CD14-positive monocyte (primary cell): ENCODE results near the gene AP3B2. TPM values are rescaled to one million over a fixed set of nuclear protein-coding genes. Genes with fewer than 3 reads are reported as not detected.
A peak's percentile ranks its signal among the peaks of the same experiment; 100 is the strongest.

ENCODE experiments used
- DNase-seq, 3 donors: peaks; one replicate each; pipeline ENCODE4 v3.0.0-alpha.2; 2011 to 2022
- H2AFZ ChIP-seq: 2 replicates; pipeline ENCODE4 v1.6.0; 2012; ENCODE audit warnings: mild to moderate bottlenecking, low read depth, low read length, inconsistent platforms; ENCODE audit not compliant: insufficient read depth, poor library complexity, severe bottlenecking
- H3K27ac ChIP-seq, 2 donors: 1 replicate in 1 of 2; 2 replicates in 1 of 2; pipeline ENCODE4 v1.5.1; 2012 to 2013; ENCODE audit warnings: low read length in 2 of 2, control low read depth in 1 of 2, inconsistent platforms in 1 of 2, low read depth in 1 of 2, mild to moderate bottlenecking in 1 of 2
- H3K27me3 ChIP-seq, 2 donors: one replicate each; pipeline versions ENCODE4 v1.6.0 to v1.6.1; 2011 to 2013; ENCODE audit warnings: low read length in 2 of 2; ENCODE audit not compliant: control insufficient read depth in 2 of 2, insufficient read depth in 2 of 2
- H3K36me3 ChIP-seq, 2 donors: replicated peaks in 1 of 2; 1 replicate in 1 of 2; 2 replicates in 1 of 2; pipeline versions ENCODE4 v1.5.1 to v1.6.1; 2012 to 2013; ENCODE audit warnings: low read length in 2 of 2, control low read depth in 1 of 2, inconsistent platforms in 1 of 2, mild to moderate bottlenecking in 1 of 2; ENCODE audit not compliant: insufficient read depth in 2 of 2, control insufficient read depth in 1 of 2
- H3K4me1 ChIP-seq, 2 donors: 1 replicate in 1 of 2; 2 replicates in 1 of 2; pipeline versions ENCODE4 v1.5.1 to v1.6.1; 2012 to 2013; ENCODE audit warnings: low read length in 2 of 2, control low read depth in 1 of 2, inconsistent platforms in 1 of 2, mild to moderate bottlenecking in 1 of 2, moderate library complexity in 1 of 2; ENCODE audit not compliant: insufficient read depth in 2 of 2, control insufficient read depth in 1 of 2
- H3K4me2 ChIP-seq: replicated peaks from 2 replicates; pipeline ENCODE3; 2012; ENCODE audit warnings: low read length, moderate library complexity, mild to moderate bottlenecking; ENCODE audit not compliant: poor library complexity, severe bottlenecking; ENCODE audit errors: extremely low read depth
- H3K4me3 ChIP-seq, 3 experiments: fragments of 200-600 bp in 1 of 3; sonication (generic) in 1 of 3; replicated peaks in 1 of 3; 1 replicate in 2 of 3; 2 replicates in 1 of 3; pipeline ENCODE4 v1.5.1; 2011 to 2013; ENCODE audit warnings: low read length in 3 of 3, mild to moderate bottlenecking in 3 of 3, control low read depth in 2 of 3, low read depth in 2 of 3, inconsistent platforms in 1 of 3, moderate library complexity in 1 of 3
- H3K79me2 ChIP-seq: 2 replicates; pipeline ENCODE4 v1.6.0; 2012; ENCODE audit warnings: mild to moderate bottlenecking, control low read depth, inconsistent platforms, low read length, moderate library complexity; ENCODE audit not compliant: insufficient read depth
- H3K9ac ChIP-seq: 2 replicates; pipeline ENCODE4 v1.6.0; 2017; ENCODE audit warnings: low read length, mild to moderate bottlenecking; ENCODE audit not compliant: insufficient read depth, poor library complexity, severe bottlenecking
- H3K9me3 ChIP-seq, 2 donors: replicated peaks in 1 of 2; 1 replicate in 1 of 2; 2 replicates in 1 of 2; pipeline versions ENCODE4 v1.5.1 to v1.6.1; 2012 to 2013; ENCODE audit warnings: low read length in 2 of 2, control low read depth in 1 of 2; ENCODE audit not compliant: control insufficient read depth in 1 of 2, insufficient read depth in 1 of 2
- H4K20me1 ChIP-seq: 2 replicates; pipeline ENCODE4 v1.6.0; 2012; ENCODE audit warnings: mild to moderate bottlenecking, low read length, control low read depth, moderate library complexity; ENCODE audit not compliant: insufficient read depth
- H3K27ac Mint-ChIP-seq, 7 donors: one replicate each; pipeline ENCODE4 v1.8.0; 2020; ENCODE audit warnings: mild to moderate bottlenecking in 7 of 7, mixed read lengths in 7 of 7, moderate library complexity in 6 of 7, inconsistent platforms in 2 of 7
- H3K27me3 Mint-ChIP-seq, 3 donors: one replicate each; pipeline ENCODE4 v1.8.0; 2021 to 2022; ENCODE audit warnings: low read depth in 3 of 3, mild to moderate bottlenecking in 3 of 3, mixed read lengths in 3 of 3, moderate library complexity in 3 of 3, inconsistent platforms in 1 of 3
- H3K36me3 Mint-ChIP-seq, 2 donors: one replicate each; pipeline ENCODE4 v1.8.0; 2020; ENCODE audit warnings: mixed read lengths in 2 of 2, inconsistent platforms in 1 of 2, mild to moderate bottlenecking in 1 of 2
- H3K4me1 Mint-ChIP-seq: one replicate; pipeline ENCODE4 v1.8.0; 2020; ENCODE audit warnings: mild to moderate bottlenecking, mixed read lengths
- H3K4me3 Mint-ChIP-seq, 2 donors: one replicate each; pipeline ENCODE4 v1.8.0; 2020; ENCODE audit warnings: mild to moderate bottlenecking in 2 of 2, mixed read lengths in 2 of 2, moderate library complexity in 1 of 2
- H3K9me3 Mint-ChIP-seq, 7 donors: one replicate each; pipeline ENCODE4 v1.8.0; 2020 to 2022; ENCODE audit warnings: mixed read lengths in 7 of 7, mild to moderate bottlenecking in 6 of 7, moderate library complexity in 6 of 7, inconsistent platforms in 2 of 7
- WGBS: methylation state at CpG from one replicate; pipeline ENCODE4 v1.1.5; 2013; ENCODE audit warnings: missing lambda C conversion rate; ENCODE audit not compliant: insufficient coverage; 5-methylcytosine and 5-hydroxymethylcytosine counted together
- intact Hi-C, 2 donors: fragments of 100-400 bp; cut with micrococcal nuclease; formaldehyde crosslinking; loops; one replicate each; pipeline versions ENCODE4 v1.15.0 to v1.15.1; 2023
- polyA plus RNA-seq, 3 donors: library from polyadenylated mRNA; depleted of rRNA in 1 of 3; unstranded in 2 of 3; stranded (reverse) in 1 of 3; fragments of 300-500 nt in 2 of 3; fragments of >200 nt in 1 of 3; fragmentation: Illumina TruSeq in 2 of 3; gene quantifications; 1 replicate in 2 of 3; 2 replicates in 1 of 3; pipeline ENCODE4 v1.2.3, GENCODE V29; 2012 to 2021
- TF ChIP-seq, protein P1 (sequence below): fragments of 200-600 bp; IDR thresholded peaks from one replicate; pipeline ENCODE4 v1.8.0; 2022; ENCODE audit warnings: antibody characterized with exemption, mild to moderate bottlenecking

AP3B2 gene
- polyA plus RNA-seq, 3 donors, result 0.85 to 0.95 TPM; not detected in 1

DNA sequence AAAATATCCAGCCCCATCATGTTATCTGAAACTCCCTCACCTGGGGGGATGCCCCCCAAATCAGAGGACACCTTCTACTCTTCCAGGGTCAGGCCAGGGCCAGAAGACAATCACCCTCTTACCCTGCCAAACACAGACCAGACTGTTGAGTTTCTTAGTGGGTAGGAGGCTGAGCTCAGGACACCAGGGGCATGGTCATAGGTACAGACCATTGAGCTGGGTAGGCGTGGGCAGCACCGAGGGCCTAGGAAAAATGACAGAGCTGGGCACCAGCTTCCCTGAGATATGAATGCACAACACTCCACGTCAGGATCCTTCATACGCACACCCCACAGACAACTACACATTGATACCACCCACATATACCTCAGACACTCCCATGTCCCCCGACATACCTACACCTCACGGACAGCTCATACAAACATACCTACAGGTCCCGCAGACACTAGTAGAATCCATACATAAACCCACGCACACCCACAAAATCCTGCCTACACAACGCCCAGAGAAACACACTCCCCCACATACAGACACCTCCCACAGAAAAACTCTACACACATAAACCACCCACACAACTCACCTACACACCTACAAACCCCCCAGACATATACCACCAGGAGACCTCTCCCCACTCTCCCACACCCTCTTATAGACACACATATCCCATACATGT lies 11.8 kb downstream of the AP3B2 start:
- Histone ChIP-seq H2AFZ (no peak overlapping the region), H3K36me3 (no peaks in the 10 kb centered on the region), H3K9ac (no peak overlapping the region), H3K4me1 (no peaks in the 10 kb centered on the region), H3K79me2 (no peaks in the 10 kb centered on the region), H3K27ac (no peak overlapping the region), H3K4me3 (no peak overlapping the region), H3K27me3 (no peaks in the 10 kb centered on the region), H3K9me3 (no peaks in the 10 kb centered on the region), H3K4me2 (no peak overlapping the region), H4K20me1 (no peaks in the 10 kb centered on the region)
- intact Hi-C loops, result no loop called here
- H3K36me3 Mint-ChIP-seq, result no peaks in the 10 kb centered on the region
- TF ChIP-seq, protein P1, sequence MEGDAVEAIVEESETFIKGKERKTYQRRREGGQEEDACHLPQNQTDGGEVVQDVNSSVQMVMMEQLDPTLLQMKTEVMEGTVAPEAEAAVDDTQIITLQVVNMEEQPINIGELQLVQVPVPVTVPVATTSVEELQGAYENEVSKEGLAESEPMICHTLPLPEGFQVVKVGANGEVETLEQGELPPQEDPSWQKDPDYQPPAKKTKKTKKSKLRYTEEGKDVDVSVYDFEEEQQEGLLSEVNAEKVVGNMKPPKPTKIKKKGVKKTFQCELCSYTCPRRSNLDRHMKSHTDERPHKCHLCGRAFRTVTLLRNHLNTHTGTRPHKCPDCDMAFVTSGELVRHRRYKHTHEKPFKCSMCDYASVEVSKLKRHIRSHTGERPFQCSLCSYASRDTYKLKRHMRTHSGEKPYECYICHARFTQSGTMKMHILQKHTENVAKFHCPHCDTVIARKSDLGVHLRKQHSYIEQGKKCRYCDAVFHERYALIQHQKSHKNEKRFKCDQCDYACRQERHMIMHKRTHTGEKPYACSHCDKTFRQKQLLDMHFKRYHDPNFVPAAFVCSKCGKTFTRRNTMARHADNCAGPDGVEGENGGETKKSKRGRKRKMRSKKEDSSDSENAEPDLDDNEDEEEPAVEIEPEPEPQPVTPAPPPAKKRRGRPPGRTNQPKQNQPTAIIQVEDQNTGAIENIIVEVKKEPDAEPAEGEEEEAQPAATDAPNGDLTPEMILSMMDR, result no peak
- H3K27ac Mint-ChIP-seq, result no peak overlapping the region
- 96% methylated on average over 8 of the region's 9 CpGs for WGBS
- no peak for DNase-seq
- no peaks in the 10 kb centered on the region for H3K4me1 Mint-ChIP-seq
- H3K4me3 Mint-ChIP-seq, result no peak overlapping the region
- peaks cover 3 to 9% (median 8%) of the 10 kb centered on the region in 3 donors for H3K27me3 Mint-ChIP-seq
- H3K9me3 Mint-ChIP-seq, result peaks cover 0 to 3% (median 0%) of the 10 kb centered on the region in 7 donors

DNA sequence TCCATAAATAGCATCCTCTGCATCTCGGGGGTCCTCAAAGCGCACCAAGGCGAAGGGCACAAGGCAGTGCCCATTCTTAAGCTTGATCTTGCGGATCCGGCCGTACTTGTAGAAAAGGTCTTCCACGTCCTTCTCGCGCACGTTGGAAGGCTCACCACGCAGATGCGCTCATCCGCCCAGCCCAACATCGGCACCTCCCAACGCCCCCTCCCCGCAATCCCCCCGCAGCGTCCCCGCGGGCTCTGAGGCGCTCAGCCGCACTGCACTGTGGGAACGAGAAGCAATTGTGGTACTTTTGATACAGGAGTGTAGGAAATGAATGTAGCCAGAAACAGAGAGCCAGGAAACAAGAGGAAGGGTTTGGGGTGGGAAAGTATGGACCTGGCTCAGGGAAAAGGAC lies 17.5 kb downstream of the AP3B2 start:
- H3K36me3 Mint-ChIP-seq, result no peaks in the 10 kb centered on the region
- no peaks in the 10 kb centered on the region for H4K20me1 ChIP-seq
- H3K4me3 Mint-ChIP-seq, result no peak overlapping the region
- no peaks in the 10 kb centered on the region for H3K27me3 ChIP-seq
- no peaks in the 10 kb centered on the region for H3K9me3 ChIP-seq
- H3K9me3 Mint-ChIP-seq, result peaks cover 0 to 3% (median 0%) of the 10 kb centered on the region in 7 donors
- H2AFZ ChIP-seq, result no peak overlapping the region
- peak overlapping the region in 2 of 7 donors; percentile 54 to 69 for H3K27ac Mint-ChIP-seq
- H3K27ac ChIP-seq, result no peak overlapping the region
- no peak overlapping the region for H3K4me3 ChIP-seq
- TF ChIP-seq, protein P1, result no peak
- no peaks in the 10 kb centered on the region for H3K4me1 ChIP-seq
- no peaks in the 10 kb centered on the region for H3K4me1 Mint-ChIP-seq
- no peak overlapping the region for H3K4me2 ChIP-seq
- H3K36me3 ChIP-seq, result no peaks in the 10 kb centered on the region
- DNase-seq, result no peak
- no peaks in the 10 kb centered on the region for H3K79me2 ChIP-seq
- WGBS, result 90% methylated on average over 17 of the region's 23 CpGs
- intact Hi-C loops, result no loop called here
- H3K9ac ChIP-seq, result no peak overlapping the region
- peaks cover 2 to 14% (median 5%) of the 10 kb centered on the region in 3 donors for H3K27me3 Mint-ChIP-seq
